Measurements from ENCODE around the gene TRIM56. TPM values are rescaled to one million over a fixed set of nuclear protein-coding genes. Genes with fewer than 3 reads are reported as not detected.

Gene TRIM56
- total and polyA plus RNA-seq, 9 of the 15 experiments (the other 6 are each of a cell fraction or from before 2014, with no cell fraction given) = 2.0 to 29.7 (median 11.6) TPM

- TF ChIP-seq ZFP36 (IDR thresholded peaks at IDR 0.05; ENCODE audit: low read depth, low read length, partially characterized antibody) (peak; percentile 1), CHD7 (IDR thresholded peaks at IDR 0.05; ENCODE audit: low read depth, low read length) (no peak), ZBTB26 (CRISPR knock-in tag; IDR thresholded peaks at IDR 0.05) (peak; percentile 61; the same call in 1 of the 2 replicates), SP1 (CRISPR knock-in tag; IDR thresholded peaks at IDR 0.05) (no peak), E2F8 (IDR thresholded peaks at IDR 0.05; ENCODE audit: low read depth, partially characterized antibody) (peak; percentile 99), SUPT5H (IDR thresholded peaks at IDR 0.05) (peak; percentile 92), MAFF (IDR thresholded peaks at IDR 0.05; ENCODE audit: low read length) (no peak), CXXC5 (CRISPR knock-in tag; IDR thresholded peaks at IDR 0.05) (peak; percentile 35; the same call in 1 of the 2 replicates), ZFX (CRISPR knock-in tag; IDR thresholded peaks at IDR 0.05) (peak; percentile 68), RBFOX2 (IDR thresholded peaks at IDR 0.05; ENCODE audit: low read depth, low read length) (peak; percentile 74), CBX1 (IDR thresholded peaks at IDR 0.05; ENCODE audit: low read depth) (peak; percentile 72), SPI1 (IDR thresholded peaks at IDR 0.05; ENCODE audit: borderline replicate concordance, low read depth, low read length) (no peak)
These were observed at the start of gene TRIM56 (continued) for GRCh38 chr7:101085162-101085964.

Measured in K562 (cell line).